NCI-H460 (cell line): ENCODE data around the gene CENPA. TPM values are rescaled to one million over a fixed set of nuclear protein-coding genes. Genes with fewer than 3 reads are reported as not detected.
A peak's percentile ranks its signal among the peaks of the same experiment; 100 is the strongest.
"Not testable (repeated sequence)": the region's sequence is repeated elsewhere in the genome, so short reads cannot be mapped to it uniquely, and the experiment has no call there.

ENCODE experiments used
- DNase-seq: peaks from one replicate; pipeline ENCODE4 v3.0.0-alpha.2; 2016; ENCODE audit warnings: low read depth; ENCODE audit errors: extremely low read depth
- polyA plus RNA-seq: library from polyadenylated mRNA; depleted of rRNA; stranded (reverse); fragments of >200 nt; gene quantifications from 2 replicates; pipeline ENCODE4 v1.2.3, GENCODE V29; 2014; cell fraction: nucleus; rRNA removed
- total RNA-seq: library from RNA; depleted of rRNA; stranded (reverse); fragments of >200 nt; shearing (Covaris generic); gene quantifications from 2 replicates; pipeline ENCODE4 v1.2.3, GENCODE V29; 2014; rRNA removed

CENPA gene
- 24.2 and 31.9 TPM in 2 replicates for total RNA-seq
- polyA plus RNA-seq, result 20.4 and 34.8 TPM in 2 replicates

- peak; percentile 100 for DNase-seq
Measured at GRCh38 chr2:26785431-26786206, at the start of gene CENPA. Gene CENPA, plus strand, starts transcription at chr2:26786056. Its CDS starts 141 bp downstream, at chr2:26786197.

GRCh38 chr2:26737221-26737620 is 48.6 kb upstream of the CENPA start:
- DNase-seq, result no peak

GRCh38 chr2:26738481-26738880 is 47.4 kb upstream of the CENPA start:
- DNase-seq, result no peak

- no peak for DNase-seq
Measured at GRCh38 chr2:26739514-26739913, 46.3 kb upstream of the CENPA start.

- no peak for DNase-seq
Measured at GRCh38 chr2:26740346-26740745, 45.5 kb upstream of the CENPA start.

- no peak for DNase-seq
Measured at GRCh38 chr2:26740890-26741302, 45.0 kb upstream of the CENPA start.

- DNase-seq, result no peak
Measured at GRCh38 chr2:26742048-26742770, 43.6 kb upstream of the CENPA start.

GRCh38 chr2:26743852-26744251 is 42.0 kb upstream of the CENPA start:
- no peak for DNase-seq

- DNase-seq, result no peak
Measured at GRCh38 chr2:26744953-26745352, 40.9 kb upstream of the CENPA start.

- DNase-seq, result peak; percentile 87
Measured at GRCh38 chr2:26745609-26746327, 40.1 kb upstream of the CENPA start.

GRCh38 chr2:26746934-26747333 is 38.9 kb upstream of the CENPA start:
- DNase-seq, result no peak

GRCh38 chr2:26749787-26750420 is 36.0 kb upstream of the CENPA start:
- DNase-seq, result not testable (repeated sequence)

- DNase-seq, result not testable (repeated sequence)
Measured at GRCh38 chr2:26750467-26750866, 35.4 kb upstream of the CENPA start.

GRCh38 chr2:26752656-26753055 is 33.2 kb upstream of the CENPA start:
- DNase-seq, result no peak

GRCh38 chr2:26754539-26754938 is 31.3 kb upstream of the CENPA start:
- no peak for DNase-seq

- DNase-seq, result no peak
Measured at GRCh38 chr2:26754972-26755670, 30.7 kb upstream of the CENPA start.

- no peak for DNase-seq
Measured at GRCh38 chr2:26756337-26756736, 29.5 kb upstream of the CENPA start.

- DNase-seq, result peak; percentile 94
Measured at GRCh38 chr2:26757873-26758789, 27.7 kb upstream of the CENPA start.

GRCh38 chr2:26758790-26759321 is 27.0 kb upstream of the CENPA start:
- no peak for DNase-seq
